HG03521 (cell line): ENCODE measurements around the gene CDH4.

Experiments used
- ATAC-seq: cut with Tn5 transposase; IDR thresholded peaks from one replicate; pipeline ENCODE4 v1.9.1; 2021; ENCODE audit warnings: mild to moderate bottlenecking, moderate library complexity; ENCODE audit not compliant: unreplicated experiment

CDH4 gene

GRCh38 chr20:61861054-61861841 lies 609.2 kb downstream of the CDH4 start:
- ATAC-seq = no peak

GRCh38 chr20:61861858-61862257 lies 609.8 kb downstream of the CDH4 start:
- no peak for ATAC-seq

GRCh38 chr20:61862881-61863280 lies 610.8 kb downstream of the CDH4 start:
- no peak for ATAC-seq

- ATAC-seq = no peak
Measured at GRCh38 chr20:61864481-61864880, 612.4 kb downstream of the CDH4 start.

GRCh38 chr20:61865353-61865752 lies 613.3 kb downstream of the CDH4 start:
- ATAC-seq = no peak

- ATAC-seq = no peak
Measured at GRCh38 chr20:61866165-61866564, 614.1 kb downstream of the CDH4 start.

GRCh38 chr20:61868006-61868405 lies 615.9 kb downstream of the CDH4 start:
- no peak for ATAC-seq

- no peak for ATAC-seq
Measured at GRCh38 chr20:61868466-61869090, 616.5 kb downstream of the CDH4 start.

GRCh38 chr20:61869750-61870507 lies 617.9 kb downstream of the CDH4 start:
- ATAC-seq = no peak

GRCh38 chr20:61871160-61871559 lies 619.1 kb downstream of the CDH4 start:
- no peak for ATAC-seq

GRCh38 chr20:61871913-61872312 lies 619.9 kb downstream of the CDH4 start:
- no peak for ATAC-seq

GRCh38 chr20:61872371-61872900 lies 620.4 kb downstream of the CDH4 start:
- no peak for ATAC-seq

- no peak for ATAC-seq
Measured at GRCh38 chr20:61873651-61874420, 621.8 kb downstream of the CDH4 start.

- no peak for ATAC-seq
Measured at GRCh38 chr20:61874421-61875068, 622.5 kb downstream of the CDH4 start.

- ATAC-seq = no peak
Measured at GRCh38 chr20:61875221-61875885, 623.3 kb downstream of the CDH4 start.

GRCh38 chr20:61875996-61876395 lies 623.9 kb downstream of the CDH4 start:
- ATAC-seq = no peak

- no peak for ATAC-seq
Measured at GRCh38 chr20:61876952-61877728, 625.1 kb downstream of the CDH4 start.

- no peak for ATAC-seq
Measured at GRCh38 chr20:61877776-61878477, 625.9 kb downstream of the CDH4 start.
